ENCODE data around the gene OCEL1.

OCEL1 gene

DNA sequence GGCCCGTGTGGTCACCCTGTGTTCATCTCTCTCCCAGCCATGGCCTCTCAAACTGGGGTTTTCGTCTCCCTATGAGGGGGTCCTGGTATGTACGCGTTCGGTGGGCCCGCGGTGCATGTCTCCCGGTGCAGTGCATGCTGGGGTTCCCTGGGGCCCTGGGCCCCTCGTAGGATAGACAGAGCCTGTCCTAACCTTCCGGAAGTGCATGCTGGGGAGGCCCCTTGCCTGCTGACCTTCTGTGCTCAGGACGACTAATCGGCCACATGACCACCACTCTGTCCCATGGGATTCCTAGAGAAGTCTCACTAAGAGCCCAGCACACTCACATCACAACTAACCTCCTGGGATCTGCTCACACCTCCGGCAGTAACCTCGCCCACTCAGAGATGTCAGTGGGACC lies 15.7 kb upstream of the OCEL1 start:
- no peak for DNase-seq (ENCODE audit: low read depth)
- no peak overlapping the region for H3K4me3 ChIP-seq (ENCODE audit: low read depth, low read length)
- TF ChIP-seq CTCF (IDR thresholded peaks at IDR 0.05; ENCODE audit: control insufficient read depth, extremely low read depth, insufficient read depth) = no peak

GRCh38 chr19:17211547-17212446 lies 14.2 kb upstream of the OCEL1 start:
- DNase-seq (ENCODE audit: low read depth) = no peak
- TF ChIP-seq CTCF (IDR thresholded peaks at IDR 0.05; ENCODE audit: control insufficient read depth, extremely low read depth, insufficient read depth) = no peak
- H3K4me3 ChIP-seq (ENCODE audit: low read depth, low read length) = no peak overlapping the region

DNA sequence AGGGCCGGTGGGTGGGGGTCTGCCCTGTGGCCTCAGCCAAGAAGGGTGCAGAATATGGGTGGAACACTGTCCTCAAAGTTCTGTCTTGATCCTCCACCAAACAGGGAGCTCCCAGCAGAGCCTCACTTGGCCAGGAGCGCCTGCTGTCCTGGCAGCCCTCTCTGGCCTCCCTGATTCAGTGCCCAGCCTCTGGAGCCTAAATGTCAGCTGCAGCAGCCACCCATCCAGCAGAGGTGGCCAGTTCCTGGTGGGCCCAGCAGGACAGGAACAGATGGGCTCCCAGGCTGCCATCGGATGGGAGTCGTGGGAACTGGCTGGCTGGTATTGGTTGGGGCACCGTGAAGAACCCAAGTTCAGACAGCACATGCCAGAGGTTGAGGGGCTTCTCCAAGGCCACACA lies 12.7 kb upstream of the OCEL1 start:
- H3K4me3 ChIP-seq (ENCODE audit: low read depth, low read length) = no peak overlapping the region
- DNase-seq (ENCODE audit: low read depth) = no peak
- TF ChIP-seq CTCF (IDR thresholded peaks at IDR 0.05; ENCODE audit: control insufficient read depth, extremely low read depth, insufficient read depth) = no peak

- no peak for DNase-seq (ENCODE audit: low read depth)
- peak overlapping the region; percentile 85 for H3K4me3 ChIP-seq (ENCODE audit: low read depth, low read length)
- no peak for TF ChIP-seq CTCF (IDR thresholded peaks at IDR 0.05; ENCODE audit: control insufficient read depth, extremely low read depth, insufficient read depth)
Measured at GRCh38 chr19:17214508-17215126, 11.4 kb upstream of the OCEL1 start.

DNA sequence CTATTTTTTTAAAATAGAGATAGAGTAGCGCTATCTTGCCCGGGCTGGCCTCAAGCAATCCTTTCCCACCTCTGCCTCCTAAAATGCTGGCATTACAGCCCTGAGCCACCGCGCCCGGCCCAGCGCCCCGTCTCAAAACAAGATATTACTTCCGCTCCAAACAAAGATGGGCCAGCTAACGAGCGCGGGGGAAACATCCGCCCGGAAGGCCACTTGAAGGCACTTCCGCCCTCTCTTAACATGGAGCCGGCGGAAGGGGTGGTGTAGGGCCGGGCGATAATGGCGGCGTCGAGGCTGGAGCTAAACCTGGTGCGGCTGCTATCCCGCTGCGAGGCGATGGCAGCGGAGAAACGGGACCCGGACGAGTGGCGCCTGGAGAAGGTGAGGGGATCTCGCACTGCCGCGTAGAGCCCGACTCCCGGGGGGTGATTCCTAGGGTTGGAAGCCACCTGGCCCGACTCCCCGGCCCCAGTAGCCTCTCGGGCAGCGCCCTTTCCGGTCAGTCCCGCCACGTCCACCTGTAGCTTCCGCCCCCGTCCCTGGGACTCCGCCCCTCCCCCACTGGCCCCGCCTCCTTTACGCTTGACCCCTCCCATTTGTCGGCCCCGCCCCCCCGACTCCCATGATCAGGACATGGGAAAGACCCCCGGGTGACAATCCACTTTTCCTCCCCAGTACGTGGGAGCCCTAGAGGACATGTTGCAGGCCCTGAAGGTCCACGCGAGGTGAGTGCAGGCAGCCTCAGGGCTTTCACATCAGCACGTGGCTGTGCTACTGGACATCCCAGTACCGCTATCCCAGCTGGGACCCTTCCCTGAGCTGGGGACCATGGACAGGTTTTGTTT lies 10.7 kb upstream of the OCEL1 start, which contains the start of gene USE1:
TSS of gene USE1 (plus strand) at position 231 of the 845 bp plus-strand sequence. CDS start at position 280, 49 bp downstream.
- DNase-seq (ENCODE audit: low read depth) = peak; percentile 84
- no peak for TF ChIP-seq CTCF (IDR thresholded peaks at IDR 0.05; ENCODE audit: control insufficient read depth, extremely low read depth, insufficient read depth)
- H3K4me3 ChIP-seq (ENCODE audit: low read depth, low read length) = peak within 1 kb of the TSS; percentile 85

DNA sequence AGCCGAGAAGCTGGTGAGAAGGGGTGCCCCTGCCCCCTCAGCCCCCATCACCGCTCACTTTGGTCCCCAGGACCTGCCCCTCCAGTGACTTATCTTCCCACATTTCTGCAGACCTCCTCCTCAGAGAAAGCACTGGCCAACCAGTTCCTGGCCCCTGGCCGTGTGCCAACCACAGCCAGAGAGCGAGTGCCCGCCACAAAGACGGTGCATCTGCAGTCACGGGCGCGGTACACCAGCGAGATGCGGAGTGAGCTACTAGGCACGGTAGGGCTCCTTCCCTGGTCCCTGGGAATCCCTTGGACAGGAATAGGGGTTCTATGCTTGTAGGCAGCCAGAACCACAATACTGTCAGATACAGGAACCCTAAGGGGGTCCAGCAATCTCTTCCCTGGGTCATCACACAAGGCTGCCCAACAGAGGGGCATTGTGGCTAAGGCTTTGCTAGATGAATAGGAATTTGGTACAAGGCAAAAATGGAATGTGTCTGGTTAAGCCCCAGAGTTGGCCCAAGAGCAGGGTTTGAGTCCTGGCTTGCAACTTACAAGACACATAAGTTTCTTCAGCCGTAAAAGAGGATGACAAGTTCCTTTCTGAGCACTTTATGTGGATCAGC lies 9.9 kb upstream of the OCEL1 start:
- no peak for TF ChIP-seq CTCF (IDR thresholded peaks at IDR 0.05; ENCODE audit: control insufficient read depth, extremely low read depth, insufficient read depth)
- no peak for DNase-seq (ENCODE audit: low read depth)
- peak overlapping the region; percentile 85 for H3K4me3 ChIP-seq (ENCODE audit: low read depth, low read length)
